K562 (cell line): ENCODE data around the gene EDN2. TPM values are rescaled to one million over a fixed set of nuclear protein-coding genes. Genes with fewer than 3 reads are reported as not detected.

ENCODE experiments used
- ATAC-seq: fragments of 200-7000 bp; cut with Tn5 transposase; 3 replicates; pipeline ENCODE4 v1.9.1; 2020; ENCODE audit warnings: moderate library complexity
- BruUV-seq: library from RNA; stranded (reverse); fragments of 400-500 nt; replicated peaks from 2 replicates; lab custom pipeline; 2021; lab: Mats Ljungman, UMichigan
- CTCF ChIA-PET: fragments of 300-600 bp; formaldehyde crosslinking; extraction: SDS; loops from one replicate; lab custom pipeline; 2021; ENCODE audit warnings: low intra/inter-chr PET ratio; lab: Yijun Ruan, JAX
- POLR2A ChIA-PET: fragments of 300-600, 350-650 bp; sonication (Branson Sonifier 250); formaldehyde crosslinking; extraction: SDS; loops from one replicate; lab custom pipeline; 2021; ENCODE audit warnings: antibody characterized with exemption, inconsistent platforms; lab: Yijun Ruan, JAX
- DNase-seq, 4 experiments: peaks; one replicate each; pipeline versions ENCODE4 v3.0.0 to v3.0.0-alpha.2; 2011 to 2018; ENCODE audit warnings: low spot score in 3 of 4, mixed read lengths in 3 of 4; ENCODE audit errors: extremely low read depth in 1 of 4
- FAIRE-seq: peaks from 2 replicates; lab custom pipeline; 2011; peaks lifted over from hg19 to GRCh38; lab: Jason Lieb, UNC
- H2AFZ ChIP-seq: 2 replicates; pipeline ENCODE4 v1.6.0; 2011; ENCODE audit warnings: low read depth, low read length, control low read depth, inconsistent platforms
- H3K27ac ChIP-seq: fragments of 200-600 bp; 3 replicates; pipeline ENCODE4 v1.8.0; 2011; ENCODE audit warnings: low read depth, mild to moderate bottlenecking, control low read depth, inconsistent platforms, low read length, moderate library complexity, mixed read lengths; ENCODE audit errors: extremely low read depth
- H3K27me3 ChIP-seq, 2 experiments: fragments of 300-600 bp in 1 of 2; 2 replicates in 1 of 2; 3 replicates in 1 of 2; pipeline versions ENCODE4 v1.6.0 to v1.8.0; 2011; ENCODE audit warnings: inconsistent platforms in 2 of 2, low read length in 2 of 2, mild to moderate bottlenecking in 1 of 2, mixed read lengths in 1 of 2, moderate library complexity in 1 of 2; ENCODE audit not compliant: control insufficient read depth in 2 of 2, insufficient read depth in 2 of 2
- H3K36me3 ChIP-seq: fragments of 300-600 bp; 3 replicates; pipeline ENCODE4 v1.8.0; 2011; ENCODE audit warnings: mild to moderate bottlenecking, low read length, inconsistent platforms; ENCODE audit not compliant: control insufficient read depth, insufficient read depth
- H3K4me1 ChIP-seq, 2 experiments: fragments of 200-600 bp in 1 of 2; replicated peaks in 1 of 2; 2 replicates in 1 of 2; 3 replicates in 1 of 2; pipeline versions ENCODE4 v1.5.1 to v1.8.0; 2011; ENCODE audit warnings: inconsistent platforms in 2 of 2, low read length in 2 of 2, mild to moderate bottlenecking in 1 of 2, mixed read lengths in 1 of 2, moderate library complexity in 1 of 2; ENCODE audit not compliant: control insufficient read depth in 2 of 2, insufficient read depth in 2 of 2
- H3K4me2 ChIP-seq: 2 replicates; pipeline ENCODE4 v1.6.1; 2011; ENCODE audit warnings: low read length, control low read depth, inconsistent platforms, mixed read lengths; ENCODE audit not compliant: insufficient read depth
- H3K4me3 ChIP-seq: fragments of 200-600 bp; sonication (generic), shearing (Covaris generic); 2 replicates; pipeline ENCODE4 v1.5.1; 2016; ENCODE audit warnings: control low read depth, inconsistent platforms
- H3K79me2 ChIP-seq: fragments of 200-600 bp; 3 replicates; pipeline ENCODE4 v1.8.0; 2011; ENCODE audit warnings: low read length, inconsistent platforms; ENCODE audit not compliant: control insufficient read depth, insufficient read depth
- H3K9ac ChIP-seq, 2 experiments: 2 replicates each; pipeline versions ENCODE4 v1.6.0 to v1.6.1; 2011; ENCODE audit warnings: low read depth in 2 of 2, low read length in 2 of 2, control low read depth in 1 of 2, inconsistent platforms in 1 of 2, mild to moderate bottlenecking in 1 of 2, mixed read lengths in 1 of 2; ENCODE audit not compliant: insufficient read depth in 1 of 2
- H3K9me1 ChIP-seq: one replicate; pipeline ENCODE4 v1.6.0; 2011; ENCODE audit warnings: inconsistent platforms, mild to moderate bottlenecking, low read length, moderate library complexity; ENCODE audit not compliant: control insufficient read depth, insufficient read depth
- H3K9me3 ChIP-seq: replicated peaks from 2 replicates; pipeline ENCODE4 v1.5.1; 2011; ENCODE audit warnings: low read depth, low read length, inconsistent platforms; ENCODE audit not compliant: control insufficient read depth, insufficient read depth
- H4K20me1 ChIP-seq: replicated peaks from 2 replicates; pipeline ENCODE4 v1.6.1; 2011; ENCODE audit warnings: low read length, inconsistent platforms, mixed read lengths; ENCODE audit not compliant: control insufficient read depth, insufficient read depth
- CBFA2T3 ChIP-seq: fragments of 450-650 bp; IDR thresholded peaks from 2 replicates; pipeline ENCODE4 v1.6.1; 2017
- KDM5B ChIP-seq: fragments of 200-600 bp; sonication (generic); IDR thresholded peaks from 2 replicates; pipeline ENCODE4 v1.6.1; 2012; ENCODE audit warnings: low read depth, mild to moderate bottlenecking, moderate library complexity, low read length, control low read depth, inconsistent platforms; ENCODE audit not compliant: insufficient replicate concordance
- RBM25 ChIP-seq: fragments of 200-400 bp; formaldehyde crosslinking; IDR thresholded peaks from 2 replicates; pipeline ENCODE4 v1.6.1; 2018; ENCODE audit warnings: low read length, low read depth, moderate library complexity; ENCODE audit not compliant: severe bottlenecking
- SIRT6 ChIP-seq: IDR thresholded peaks from one replicate; pipeline ENCODE4 v1.6.1; 2012; ENCODE audit warnings: low read depth, mild to moderate bottlenecking, control low read depth, inconsistent platforms, low read length, moderate library complexity
- SLC30A9 ChIP-seq: fragments of 250-450 bp; sonication (Bioruptor Pico); IDR thresholded peaks from 2 replicates; pipeline ENCODE4 v1.8.0; 2022; ENCODE audit warnings: mild to moderate bottlenecking, moderate library complexity
- ZNF561 ChIP-seq: fragments of 450-650 bp; formaldehyde crosslinking; conservative IDR thresholded peaks from 2 replicates; pipeline ENCODE4 v1.4.0; 2020; ENCODE audit warnings: mild to moderate bottlenecking, moderate library complexity
- whole genome bisulfite sequencing: fragments of 100-300 bp; shearing (Covaris generic); methylation state at CpG from one replicate; pipeline ENCODE4 v1.1.6; 2016; ENCODE audit warnings: low coverage, mixed read lengths; ENCODE audit not compliant: insufficient coverage; ENCODE audit errors: missing lambda C conversion rate; 5-methylcytosine and 5-hydroxymethylcytosine counted together
- in situ Hi-C: fragments of 300-500 bp; cut with MboI; formaldehyde crosslinking; loops from 4 replicates; pipeline ENCODE4 v1.15.0; 2018; ENCODE audit warnings: inconsistent platforms, mixed read lengths
- intact Hi-C: fragments of 100-400 bp; cut with micrococcal nuclease; formaldehyde crosslinking; loops from 2 replicates; pipeline ENCODE4 v1.14.2; 2022
- polyA plus RNA-seq, 8 experiments: library from polyadenylated mRNA; depleted of rRNA in 4 of 8; stranded (reverse) in 5 of 8; unstranded in 3 of 8; fragments of >200 nt; fragmentation: Nextera tagmentation in 2 of 8; fragmentation: Illumina TruSeq in 1 of 8; extraction: Ambion mirVana in 2 of 8; extraction: Trizol in 1 of 8; gene quantifications; 2 replicates each; pipeline versions ENCODE4 v1.2.1 to v1.2.3, GENCODE V29; 2011 to 2014; ENCODE audit warnings: inconsistent platforms in 1 of 8, missing spikeins in 1 of 8
- total RNA-seq, 7 experiments: library from RNA; depleted of rRNA in 6 of 7; stranded (reverse); fragments of >200 nt in 6 of 7; fragmentation: Illumina TruSeq in 2 of 7; extraction: Trizol in 2 of 7; gene quantifications; 2 replicates each; pipeline versions ENCODE4 v1.2.1 to v1.2.3, GENCODE V29; 2011 to 2021; ENCODE audit warnings: low replicate concordance in 1 of 7
- TF ChIP-seq, protein P1 (sequence below): fragments of 250-450 bp; sonication (Bioruptor Pico); IDR thresholded peaks from 2 replicates; pipeline ENCODE4 v1.8.0; 2021; ENCODE audit warnings: moderate library complexity, mild to moderate bottlenecking, inconsistent platforms
- TF ChIP-seq, protein P2 (sequence below): fragments of 250-450 bp; sonication (Bioruptor Pico); IDR thresholded peaks from 2 replicates; pipeline ENCODE4 v1.6.1; 2021; ENCODE audit warnings: mild to moderate bottlenecking
- TF ChIP-seq, protein P3 (sequence below): fragments of 450-650 bp; IDR thresholded peaks from 2 replicates; pipeline ENCODE4 v1.6.1; 2016; ENCODE audit warnings: antibody characterized with exemption

Gene EDN2
- total and polyA plus RNA-seq, 9 of the 15 experiments (the other 6 are each of a cell fraction or from before 2014, with no cell fraction given) = not detected

DNA sequence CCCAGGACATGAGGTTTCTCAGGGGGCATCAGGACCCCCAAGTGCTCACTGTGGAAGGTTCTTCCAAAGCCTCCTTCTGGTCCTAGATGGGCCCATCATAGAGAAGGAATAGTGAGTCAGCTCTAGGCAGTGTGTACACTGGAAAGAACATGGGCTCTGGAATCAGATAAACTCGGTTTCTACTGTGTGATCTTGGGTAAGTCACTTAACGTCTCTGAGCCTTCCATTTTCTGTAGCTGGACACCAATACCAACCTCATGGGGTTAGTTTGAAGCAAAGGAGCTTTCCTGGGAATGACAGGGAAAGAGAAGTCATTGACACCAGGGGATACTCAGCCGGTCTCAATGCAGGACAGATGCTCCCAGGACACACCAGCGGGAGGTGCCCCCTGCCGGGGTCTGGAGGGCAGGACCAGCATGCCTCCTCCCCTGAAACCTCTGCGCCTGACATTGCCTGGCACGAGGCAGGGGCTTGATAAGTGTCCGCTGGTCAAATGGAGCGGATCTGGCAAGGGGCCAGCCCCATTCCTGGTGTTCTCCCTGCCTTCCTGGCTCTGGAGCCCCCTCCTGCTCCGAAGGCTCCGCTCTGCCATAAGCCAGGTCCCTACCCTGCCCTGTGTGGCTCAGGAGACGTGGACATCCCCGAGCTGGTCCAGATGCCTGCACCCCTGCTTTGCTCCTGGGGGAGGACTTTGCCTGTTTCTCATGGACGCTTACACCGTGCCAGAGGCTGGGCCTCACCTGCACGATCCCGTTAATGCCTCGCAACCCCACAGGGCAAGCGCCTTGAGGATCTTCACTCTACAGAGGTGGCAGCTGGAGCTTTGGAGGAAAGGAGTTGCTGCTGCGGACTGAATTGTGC, 52.8 kb downstream of the EDN2 start (continued):
- TF ChIP-seq RBM25 = peak; percentile 84

DNA sequence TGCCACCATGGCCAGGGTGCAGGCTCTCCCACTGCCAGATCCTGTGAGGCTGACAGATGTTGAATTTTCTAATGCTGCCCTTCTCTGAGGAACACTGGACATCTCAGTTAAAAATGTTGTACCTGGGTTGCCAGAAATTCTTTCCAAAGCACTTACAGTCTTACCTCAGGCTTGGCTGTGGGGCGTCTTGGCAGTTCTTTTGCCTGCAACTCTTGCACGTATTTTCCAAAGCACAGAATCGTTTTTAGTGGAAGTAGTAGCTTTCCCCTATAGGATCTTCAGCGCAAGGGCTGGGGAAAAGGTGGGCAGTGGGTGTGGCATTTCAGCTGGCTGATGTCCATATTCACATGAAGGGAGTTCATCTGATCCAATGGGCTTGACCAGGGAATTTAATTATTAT, 53.9 kb downstream of the EDN2 start:
- no peak overlapping the region for H3K27ac ChIP-seq
- H3K27me3 ChIP-seq = peaks cover 18 to 46% of the 10 kb centered on the region in 2 experiments
- FAIRE-seq (no peak), DNase-seq (no peak), ATAC-seq (no peak)
- H3K9me3 ChIP-seq = no peaks in the 10 kb centered on the region
- TF ChIP-seq CBFA2T3 (no peak), ZNF561 (CRISPR knock-in tag) (no peak), SLC30A9 (CRISPR knock-in tag) (no peak), KDM5B (no peak), SIRT6 (no peak)
- TF ChIP-seq, protein P1, sequence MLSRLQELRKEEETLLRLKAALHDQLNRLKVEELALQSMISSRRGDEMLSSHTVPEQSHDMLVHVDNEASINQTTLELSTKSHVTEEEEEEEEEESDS (CRISPR knock-in tag) = no peak
- TF ChIP-seq, protein P2, sequence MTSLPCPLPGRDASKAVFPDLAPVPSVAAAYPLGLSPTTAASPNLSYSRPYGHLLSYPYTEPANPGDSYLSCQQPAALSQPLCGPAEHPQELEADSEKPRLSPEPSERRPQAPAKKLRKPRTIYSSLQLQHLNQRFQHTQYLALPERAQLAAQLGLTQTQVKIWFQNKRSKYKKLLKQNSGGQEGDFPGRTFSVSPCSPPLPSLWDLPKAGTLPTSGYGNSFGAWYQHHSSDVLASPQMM (CRISPR knock-in tag) = no peak
- TF ChIP-seq, protein P3, sequence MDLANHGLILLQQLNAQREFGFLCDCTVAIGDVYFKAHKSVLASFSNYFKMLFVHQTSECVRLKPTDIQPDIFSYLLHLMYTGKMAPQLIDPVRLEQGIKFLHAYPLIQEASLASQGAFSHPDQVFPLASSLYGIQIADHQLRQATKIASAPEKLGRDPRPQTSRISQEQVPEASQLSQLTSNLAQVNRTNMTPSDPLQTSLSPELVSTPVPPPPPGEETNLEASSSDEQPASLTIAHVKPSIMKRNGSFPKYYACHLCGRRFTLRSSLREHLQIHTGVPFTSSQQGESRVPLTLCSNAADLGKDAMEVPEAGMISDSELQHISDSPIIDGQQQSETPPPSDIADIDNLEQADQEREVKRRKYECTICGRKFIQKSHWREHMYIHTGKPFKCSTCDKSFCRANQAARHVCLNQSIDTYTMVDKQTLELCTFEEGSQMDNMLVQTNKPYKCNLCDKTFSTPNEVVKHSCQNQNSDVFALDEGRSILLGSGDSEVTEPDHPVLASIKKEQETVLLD = no peak
- H3K4me3 ChIP-seq = no peak overlapping the region
- intact Hi-C loops (no loop called here), in situ Hi-C loops (loop anchor here (5.0 kb wide), 2 partner anchors 113 to 163 kb away; no protein-coding TSS in a partner anchor)
- no TSS peak for BruUV-seq
- H3K9me1 ChIP-seq = peaks cover 2% of the 10 kb centered on the region
- WGBS = 0% methylated on average over 4 of the region's 4 CpGs
- H3K36me3 ChIP-seq = no peaks in the 10 kb centered on the region
- CTCF ChIA-PET = interaction anchor here (0.9 kb wide), 1 partner anchor 148 kb away, joined by 3 read pairs; no protein-coding TSS in a partner anchor
- no peak overlapping the region for H3K9ac ChIP-seq
- H3K4me2 ChIP-seq = no peak overlapping the region
- no peak overlapping the region for H2AFZ ChIP-seq
- peaks cover 7 to 19% of the 10 kb centered on the region in 2 experiments; a peak in 3 of 5 replicates for H3K4me1 ChIP-seq
- POLR2A ChIA-PET = interaction anchor here (0.9 kb wide), 1 partner anchor 106 kb away, joined by 3 read pairs; no protein-coding TSS in a partner anchor
- H4K20me1 ChIP-seq = peaks cover 18% of the 10 kb centered on the region
- no peaks in the 10 kb centered on the region for H3K79me2 ChIP-seq
